ENCODE results near the gene ODAD2.

Gene ODAD2

GRCh38 chr10:27998954-27999275 is at the start of gene ODAD2:
TSS of gene ODAD2 (minus strand) at chr10:27999079. CDS start at chr10:27995142, 3,937 bp downstream.
- Histone ChIP-seq H3K27ac (ENCODE audit: low read depth, low read length) (peak within 1 kb of the TSS; percentile 45), H3K27me3 (ENCODE audit: control insufficient read depth, insufficient read depth, low read length) (peaks cover 9% of the 10 kb centered on the region; the same call in 1 of the 2 replicates), H3K9me3 (ENCODE audit: control insufficient read depth, insufficient read depth, low read length) (no peaks in the 10 kb centered on the region), H3K4me3 (ENCODE audit: low read depth, low read length) (peak within 1 kb of the TSS; percentile 85), H3K36me3 (ENCODE audit: control insufficient read depth, insufficient read depth, low read length) (no peaks in the 10 kb centered on the region), H3K9ac (ENCODE audit: low read depth, low read length) (peak within 1 kb of the TSS; percentile 72), H3K4me1 (ENCODE audit: control insufficient read depth, insufficient read depth, low read length) (peaks cover 22% of the 10 kb centered on the region)

DNA sequence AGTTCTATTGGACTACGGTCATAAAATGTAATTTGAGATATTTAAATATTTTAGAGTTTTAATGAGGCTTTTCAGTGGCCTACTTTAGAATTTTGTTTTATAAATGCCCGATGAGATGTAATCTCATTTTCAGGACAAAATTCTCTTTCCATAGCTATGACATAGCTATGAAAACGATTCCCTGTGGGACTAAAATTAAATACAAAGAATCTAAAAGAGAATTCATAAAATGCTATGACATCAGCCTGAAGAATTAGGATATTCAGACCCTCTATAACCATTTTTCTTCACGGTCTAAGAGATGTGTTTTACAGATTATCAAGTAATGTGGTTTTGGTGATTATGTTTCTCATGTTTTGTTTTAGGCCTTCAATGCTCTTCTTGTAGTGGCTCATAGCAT is 48.2 kb upstream of the ODAD2 start:
- Histone ChIP-seq H3K4me3 (ENCODE audit: low read depth, low read length) (no peak overlapping the region), H3K4me1 (ENCODE audit: control insufficient read depth, insufficient read depth, low read length) (no peaks in the 10 kb centered on the region)

GRCh38 chr10:28046579-28046978 is 47.7 kb upstream of the ODAD2 start:
- Histone ChIP-seq H3K9ac (ENCODE audit: low read depth, low read length) (no peak overlapping the region), H3K27me3 (ENCODE audit: control insufficient read depth, insufficient read depth, low read length) (no peaks in the 10 kb centered on the region), H3K4me1 (ENCODE audit: control insufficient read depth, insufficient read depth, low read length) (no peaks in the 10 kb centered on the region), H3K4me3 (ENCODE audit: low read depth, low read length) (no peak overlapping the region), H3K27ac (ENCODE audit: low read depth, low read length) (no peak overlapping the region), H3K9me3 (ENCODE audit: control insufficient read depth, insufficient read depth, low read length) (no peaks in the 10 kb centered on the region), H3K36me3 (ENCODE audit: control insufficient read depth, insufficient read depth, low read length) (no peaks in the 10 kb centered on the region)

More for the DNA sequence above, 48.2 kb upstream of the ODAD2 start:
- no peaks in the 10 kb centered on the region for H3K27me3 ChIP-seq (ENCODE audit: control insufficient read depth, insufficient read depth, low read length)
- H3K36me3 ChIP-seq (ENCODE audit: control insufficient read depth, insufficient read depth, low read length): no peaks in the 10 kb centered on the region
- no peaks in the 10 kb centered on the region for H3K9me3 ChIP-seq (ENCODE audit: control insufficient read depth, insufficient read depth, low read length)
- no peak overlapping the region for H3K27ac ChIP-seq (ENCODE audit: low read depth, low read length)
- H3K9ac ChIP-seq (ENCODE audit: low read depth, low read length): no peak overlapping the region

DNA sequence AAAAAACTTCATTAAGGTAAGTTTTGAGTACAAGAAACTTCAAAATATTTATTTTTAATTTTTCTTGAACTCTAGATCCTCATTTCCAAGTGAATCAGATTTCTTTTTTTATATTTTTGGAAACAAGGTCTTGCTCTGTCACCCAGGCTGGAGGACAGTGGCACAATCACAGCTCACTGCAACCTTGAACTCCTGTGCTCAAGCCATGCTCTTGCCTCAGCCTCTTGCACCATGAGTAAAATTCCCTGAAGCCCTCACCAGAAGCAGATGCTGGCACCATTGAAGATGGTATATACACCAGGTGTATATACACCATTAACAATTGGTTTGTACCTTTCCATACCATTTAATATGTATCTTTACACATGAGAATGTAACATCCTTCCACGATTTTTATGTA is 45.1 kb upstream of the ODAD2 start:
- Histone ChIP-seq H3K9me3 (ENCODE audit: control insufficient read depth, insufficient read depth, low read length) (no peaks in the 10 kb centered on the region), H3K9ac (ENCODE audit: low read depth, low read length) (no peak overlapping the region), H3K4me1 (ENCODE audit: control insufficient read depth, insufficient read depth, low read length) (no peaks in the 10 kb centered on the region), H3K36me3 (ENCODE audit: control insufficient read depth, insufficient read depth, low read length) (no peaks in the 10 kb centered on the region), H3K27me3 (ENCODE audit: control insufficient read depth, insufficient read depth, low read length) (no peaks in the 10 kb centered on the region), H3K27ac (ENCODE audit: low read depth, low read length) (no peak overlapping the region), H3K4me3 (ENCODE audit: low read depth, low read length) (no peak overlapping the region)

GRCh38 chr10:28036587-28036986 is 37.7 kb upstream of the ODAD2 start:
- H3K9ac ChIP-seq (ENCODE audit: low read depth, low read length): no peak overlapping the region
- no peaks in the 10 kb centered on the region for H3K27me3 ChIP-seq (ENCODE audit: control insufficient read depth, insufficient read depth, low read length)
- H3K27ac ChIP-seq (ENCODE audit: low read depth, low read length): no peak overlapping the region
- H3K36me3 ChIP-seq (ENCODE audit: control insufficient read depth, insufficient read depth, low read length): no peaks in the 10 kb centered on the region
- H3K9me3 ChIP-seq (ENCODE audit: control insufficient read depth, insufficient read depth, low read length): no peaks in the 10 kb centered on the region
- H3K4me3 ChIP-seq (ENCODE audit: low read depth, low read length): no peak overlapping the region
- no peaks in the 10 kb centered on the region for H3K4me1 ChIP-seq (ENCODE audit: control insufficient read depth, insufficient read depth, low read length)

GRCh38 chr10:28020993-28021982 is 22.4 kb upstream of the ODAD2 start:
- H3K36me3 ChIP-seq (ENCODE audit: control insufficient read depth, insufficient read depth, low read length): no peaks in the 10 kb centered on the region
- H3K4me1 ChIP-seq (ENCODE audit: control insufficient read depth, insufficient read depth, low read length): no peaks in the 10 kb centered on the region
- H3K9me3 ChIP-seq (ENCODE audit: control insufficient read depth, insufficient read depth, low read length): no peaks in the 10 kb centered on the region
- H3K9ac ChIP-seq (ENCODE audit: low read depth, low read length): no peak overlapping the region
- H3K4me3 ChIP-seq (ENCODE audit: low read depth, low read length): no peak overlapping the region
- no peak overlapping the region for H3K27ac ChIP-seq (ENCODE audit: low read depth, low read length)
- no peaks in the 10 kb centered on the region for H3K27me3 ChIP-seq (ENCODE audit: control insufficient read depth, insufficient read depth, low read length)

DNA sequence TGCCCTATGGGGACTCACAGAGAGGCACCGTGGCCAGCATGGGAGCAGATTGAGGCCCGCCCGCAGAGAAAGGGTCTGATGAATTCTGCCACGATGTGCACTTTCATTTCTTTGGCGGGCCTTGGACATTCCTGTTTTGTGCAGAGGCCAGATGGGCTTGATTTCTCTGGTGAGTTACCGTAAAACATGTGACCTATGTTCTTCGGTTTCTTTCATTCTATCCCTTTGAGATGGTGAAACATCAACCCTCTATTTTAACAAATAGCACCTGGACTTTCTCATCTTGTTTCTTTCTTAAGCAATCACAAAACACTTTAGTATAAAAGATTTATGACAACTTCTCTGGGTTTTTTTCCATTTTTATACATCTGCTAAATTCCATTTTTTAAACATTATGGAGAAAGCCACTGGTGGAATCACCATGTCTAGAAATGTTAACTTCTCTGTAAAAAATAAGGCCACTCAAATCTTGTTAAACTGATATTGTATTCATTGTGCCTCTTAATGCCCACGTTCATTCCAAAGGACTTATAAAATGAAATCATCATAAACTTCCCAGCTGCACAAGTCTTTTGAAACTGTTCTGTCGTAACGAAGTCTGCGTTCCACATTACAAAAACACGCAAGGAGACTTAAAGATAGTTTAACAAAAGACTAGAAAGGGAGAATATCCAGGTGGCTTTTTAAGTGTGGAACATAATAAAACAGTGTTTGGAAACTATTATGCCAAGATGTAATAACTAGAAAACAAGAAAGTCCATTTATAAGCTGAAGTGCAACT is 21.4 kb upstream of the ODAD2 start:
- Histone ChIP-seq H3K27me3 (ENCODE audit: control insufficient read depth, insufficient read depth, low read length) (no peaks in the 10 kb centered on the region), H3K27ac (ENCODE audit: low read depth, low read length) (no peak overlapping the region), H3K9me3 (ENCODE audit: control insufficient read depth, insufficient read depth, low read length) (no peaks in the 10 kb centered on the region), H3K9ac (ENCODE audit: low read depth, low read length) (no peak overlapping the region), H3K4me3 (ENCODE audit: low read depth, low read length) (no peak overlapping the region), H3K4me1 (ENCODE audit: control insufficient read depth, insufficient read depth, low read length) (no peaks in the 10 kb centered on the region), H3K36me3 (ENCODE audit: control insufficient read depth, insufficient read depth, low read length) (no peaks in the 10 kb centered on the region)

DNA sequence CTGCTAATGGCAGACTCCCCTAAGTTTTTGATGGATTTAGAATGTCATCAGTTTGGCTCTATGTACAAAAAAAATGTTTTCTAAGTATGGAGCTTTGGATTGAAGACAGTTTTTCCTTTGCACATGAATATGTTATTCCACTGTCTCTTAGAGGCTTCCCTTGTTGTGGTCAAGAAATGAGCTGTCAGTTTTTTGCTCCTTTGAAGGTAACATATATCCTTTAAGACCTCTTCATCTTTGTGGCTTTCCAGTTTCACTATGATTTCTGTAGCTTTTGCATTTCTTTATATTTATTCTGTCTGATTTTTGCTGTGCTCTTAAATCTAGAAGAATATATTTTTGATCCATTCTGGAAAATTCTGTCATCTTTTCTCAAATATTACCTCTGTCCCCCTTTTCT is 15.8 kb upstream of the ODAD2 start:
- no peak overlapping the region for H3K4me3 ChIP-seq (ENCODE audit: low read depth, low read length)
- H3K36me3 ChIP-seq (ENCODE audit: control insufficient read depth, insufficient read depth, low read length): no peaks in the 10 kb centered on the region
- no peaks in the 10 kb centered on the region for H3K4me1 ChIP-seq (ENCODE audit: control insufficient read depth, insufficient read depth, low read length)
- no peaks in the 10 kb centered on the region for H3K27me3 ChIP-seq (ENCODE audit: control insufficient read depth, insufficient read depth, low read length)
- no peak overlapping the region for H3K27ac ChIP-seq (ENCODE audit: low read depth, low read length)
- H3K9ac ChIP-seq (ENCODE audit: low read depth, low read length): no peak overlapping the region
- H3K9me3 ChIP-seq (ENCODE audit: control insufficient read depth, insufficient read depth, low read length): no peaks in the 10 kb centered on the region

DNA sequence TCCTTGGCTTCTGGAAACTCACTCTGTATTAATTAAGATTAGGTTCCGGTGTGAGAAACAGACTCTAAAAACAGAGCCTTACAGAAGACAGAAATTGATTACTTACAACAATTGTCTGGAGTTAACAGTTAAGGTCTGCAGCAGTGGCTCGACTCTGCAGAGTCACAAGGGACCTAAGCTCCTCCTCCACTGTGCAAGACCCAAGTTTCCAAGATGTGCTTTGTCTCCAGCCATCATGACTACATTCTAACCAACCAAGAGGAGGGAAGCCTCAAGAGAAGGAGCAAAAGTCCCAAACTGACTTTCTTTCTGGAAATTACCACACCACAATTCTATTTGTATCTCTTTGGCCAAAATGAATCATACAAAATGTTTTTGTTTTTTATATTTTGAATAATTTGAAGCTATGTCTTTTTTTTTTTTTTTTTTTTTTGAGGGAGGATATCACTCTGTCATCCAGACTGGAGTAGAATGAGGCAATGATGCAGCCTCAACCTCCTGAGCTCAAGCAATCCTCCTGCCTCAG is 14.2 kb upstream of the ODAD2 start:
- Histone ChIP-seq H3K9ac (ENCODE audit: low read depth, low read length) (no peak overlapping the region), H3K9me3 (ENCODE audit: control insufficient read depth, insufficient read depth, low read length) (no peaks in the 10 kb centered on the region), H3K4me3 (ENCODE audit: low read depth, low read length) (no peak overlapping the region), H3K36me3 (ENCODE audit: control insufficient read depth, insufficient read depth, low read length) (no peaks in the 10 kb centered on the region), H3K27ac (ENCODE audit: low read depth, low read length) (no peak overlapping the region), H3K27me3 (ENCODE audit: control insufficient read depth, insufficient read depth, low read length) (no peaks in the 10 kb centered on the region), H3K4me1 (ENCODE audit: control insufficient read depth, insufficient read depth, low read length) (no peaks in the 10 kb centered on the region)

GRCh38 chr10:28010821-28011220 is 11.9 kb upstream of the ODAD2 start:
- no peak overlapping the region for H3K27ac ChIP-seq (ENCODE audit: low read depth, low read length)
- H3K4me3 ChIP-seq (ENCODE audit: low read depth, low read length): no peak overlapping the region
- no peaks in the 10 kb centered on the region for H3K27me3 ChIP-seq (ENCODE audit: control insufficient read depth, insufficient read depth, low read length)
- no peaks in the 10 kb centered on the region for H3K36me3 ChIP-seq (ENCODE audit: control insufficient read depth, insufficient read depth, low read length)
- no peaks in the 10 kb centered on the region for H3K4me1 ChIP-seq (ENCODE audit: control insufficient read depth, insufficient read depth, low read length)
- no peak overlapping the region for H3K9ac ChIP-seq (ENCODE audit: low read depth, low read length)
- H3K9me3 ChIP-seq (ENCODE audit: control insufficient read depth, insufficient read depth, low read length): no peaks in the 10 kb centered on the region

DNA sequence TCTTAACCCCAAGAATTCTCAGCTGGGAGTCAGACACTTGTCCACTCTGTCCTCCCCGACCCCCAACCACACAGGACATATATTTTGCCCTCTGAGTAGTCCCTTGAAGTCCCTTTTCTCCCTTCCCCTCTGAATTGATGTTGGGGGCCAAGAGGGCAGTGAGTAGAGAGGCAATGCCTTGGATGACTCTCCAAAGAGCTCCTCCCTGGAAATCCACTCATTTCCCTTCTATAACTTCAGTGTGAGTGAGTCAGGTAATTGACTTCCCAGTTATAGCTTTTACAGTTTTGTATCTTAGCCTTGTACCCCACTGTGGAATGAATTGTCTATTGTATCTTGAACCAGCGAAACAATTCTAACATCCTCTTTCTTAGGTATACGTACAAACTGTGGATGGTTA is 9.2 kb upstream of the ODAD2 start:
- H3K36me3 ChIP-seq (ENCODE audit: control insufficient read depth, insufficient read depth, low read length): no peaks in the 10 kb centered on the region
- H3K9me3 ChIP-seq (ENCODE audit: control insufficient read depth, insufficient read depth, low read length): no peaks in the 10 kb centered on the region
- peaks cover 9% of the 10 kb centered on the region; the same call in 1 of the 2 replicates for H3K4me1 ChIP-seq (ENCODE audit: control insufficient read depth, insufficient read depth, low read length)
- H3K27me3 ChIP-seq (ENCODE audit: control insufficient read depth, insufficient read depth, low read length): no peaks in the 10 kb centered on the region
- H3K4me3 ChIP-seq (ENCODE audit: low read depth, low read length): no peak overlapping the region
- H3K27ac ChIP-seq (ENCODE audit: low read depth, low read length): no peak overlapping the region
- no peak overlapping the region for H3K9ac ChIP-seq (ENCODE audit: low read depth, low read length)
